Glutamatergic neuron (in vitro differentiated cells): Measurements from ENCODE around the gene FIGN. TPM values are rescaled to one million over a fixed set of nuclear protein-coding genes. Genes with fewer than 3 reads are reported as not detected.

Source experiments
- DNase-seq: peaks from one replicate; pipeline ENCODE4 v3.0.0; 2022
- H3K27ac Mint-ChIP-seq: one replicate; pipeline ENCODE4 v1.8.0; 2020; ENCODE audit warnings: mild to moderate bottlenecking, mixed read lengths, inconsistent platforms; ENCODE audit not compliant: unreplicated experiment
- H3K27me3 Mint-ChIP-seq: one replicate; pipeline ENCODE4 v1.8.0; 2020; ENCODE audit warnings: mild to moderate bottlenecking, moderate library complexity, mixed read lengths, inconsistent platforms; ENCODE audit not compliant: unreplicated experiment
- H3K36me3 Mint-ChIP-seq: one replicate; pipeline ENCODE4 v1.8.0; 2020; ENCODE audit warnings: mild to moderate bottlenecking, mixed read lengths, inconsistent platforms; ENCODE audit not compliant: unreplicated experiment
- H3K4me1 Mint-ChIP-seq: one replicate; pipeline ENCODE4 v1.8.0; 2020; ENCODE audit warnings: mild to moderate bottlenecking, low read depth, mixed read lengths, inconsistent platforms; ENCODE audit not compliant: unreplicated experiment
- H3K4me3 Mint-ChIP-seq: one replicate; pipeline ENCODE4 v1.8.0; 2020; ENCODE audit warnings: mild to moderate bottlenecking, mixed read lengths, inconsistent platforms; ENCODE audit not compliant: unreplicated experiment
- H3K9me3 Mint-ChIP-seq: one replicate; pipeline ENCODE4 v1.8.0; 2020; ENCODE audit warnings: mild to moderate bottlenecking, moderate library complexity, mixed read lengths, inconsistent platforms; ENCODE audit not compliant: unreplicated experiment
- total RNA-seq: library from RNA; stranded (reverse); fragmentation: NEBNext Ultra II Directional; extraction: Animal tissue kit (Norgen Biotek cat#: 25700); gene quantifications from one replicate; pipeline ENCODE4 v1.2.1, GENCODE V29; 2021; ENCODE audit not compliant: unreplicated experiment
- TF ChIP-seq, protein P1 (sequence below): fragments of 200-600 bp; sonication (generic); IDR thresholded peaks from one replicate; pipeline ENCODE4 v1.5.0; 2021; ENCODE audit not compliant: partially characterized antibody, unreplicated experiment

The FIGN gene
- total RNA-seq, 1 donor from 2014 or later: 12.4 TPM

DNA sequence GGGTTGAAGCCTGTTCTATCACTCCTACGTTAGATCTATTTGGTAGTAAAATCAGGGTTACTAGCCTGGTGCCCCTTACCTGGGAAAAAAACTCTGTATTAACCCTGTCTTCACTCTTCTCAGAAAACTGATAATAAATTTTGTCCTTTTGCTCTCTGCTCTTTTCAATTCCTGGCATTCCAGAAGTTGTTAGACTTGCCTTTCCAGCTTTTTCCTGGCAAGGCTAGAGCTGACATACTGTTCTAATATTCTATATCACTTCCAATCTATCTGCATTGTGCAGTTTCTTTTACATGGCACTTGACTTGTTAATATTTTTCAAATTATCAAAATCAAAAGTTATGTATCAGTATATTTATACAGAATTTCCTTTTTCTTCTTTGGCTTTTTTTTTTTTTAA, 162.2 kb downstream of the FIGN start:
- no peak overlapping the region for H3K27ac Mint-ChIP-seq
- H3K4me3 Mint-ChIP-seq: no peak overlapping the region
- no peak for DNase-seq

DNA sequence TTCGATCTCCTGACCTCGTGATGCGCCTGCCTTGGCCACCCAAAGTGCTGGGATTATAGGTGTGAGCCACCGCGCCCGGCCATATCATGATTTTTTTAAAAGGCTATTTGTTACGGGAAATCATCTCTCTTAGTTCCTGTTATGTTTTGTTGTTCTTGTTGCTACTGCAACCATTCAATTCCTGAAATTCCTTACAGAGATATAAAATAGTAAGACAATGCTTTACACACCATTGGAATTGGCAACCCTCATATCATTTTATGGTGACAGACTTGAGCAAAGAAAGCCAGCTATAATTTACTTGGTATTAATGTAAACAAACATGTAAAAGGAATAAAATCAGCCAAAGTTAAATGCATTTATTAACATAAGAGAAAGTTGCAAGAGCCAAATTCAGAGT, 163.0 kb downstream of the FIGN start:
- H3K27me3 Mint-ChIP-seq: no peaks in the 10 kb centered on the region
- H3K4me3 Mint-ChIP-seq: no peak overlapping the region
- H3K27ac Mint-ChIP-seq: no peak overlapping the region
- TF ChIP-seq, protein P1, sequence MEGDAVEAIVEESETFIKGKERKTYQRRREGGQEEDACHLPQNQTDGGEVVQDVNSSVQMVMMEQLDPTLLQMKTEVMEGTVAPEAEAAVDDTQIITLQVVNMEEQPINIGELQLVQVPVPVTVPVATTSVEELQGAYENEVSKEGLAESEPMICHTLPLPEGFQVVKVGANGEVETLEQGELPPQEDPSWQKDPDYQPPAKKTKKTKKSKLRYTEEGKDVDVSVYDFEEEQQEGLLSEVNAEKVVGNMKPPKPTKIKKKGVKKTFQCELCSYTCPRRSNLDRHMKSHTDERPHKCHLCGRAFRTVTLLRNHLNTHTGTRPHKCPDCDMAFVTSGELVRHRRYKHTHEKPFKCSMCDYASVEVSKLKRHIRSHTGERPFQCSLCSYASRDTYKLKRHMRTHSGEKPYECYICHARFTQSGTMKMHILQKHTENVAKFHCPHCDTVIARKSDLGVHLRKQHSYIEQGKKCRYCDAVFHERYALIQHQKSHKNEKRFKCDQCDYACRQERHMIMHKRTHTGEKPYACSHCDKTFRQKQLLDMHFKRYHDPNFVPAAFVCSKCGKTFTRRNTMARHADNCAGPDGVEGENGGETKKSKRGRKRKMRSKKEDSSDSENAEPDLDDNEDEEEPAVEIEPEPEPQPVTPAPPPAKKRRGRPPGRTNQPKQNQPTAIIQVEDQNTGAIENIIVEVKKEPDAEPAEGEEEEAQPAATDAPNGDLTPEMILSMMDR: no peak
- H3K9me3 Mint-ChIP-seq: no peaks in the 10 kb centered on the region
- no peak for DNase-seq
- H3K36me3 Mint-ChIP-seq: no peaks in the 10 kb centered on the region
- H3K4me1 Mint-ChIP-seq: no peaks in the 10 kb centered on the region

More for the DNA sequence above, 162.2 kb downstream of the FIGN start:
- TF ChIP-seq, protein P1: no peak
- Mint-ChIP-seq H3K27me3 (no peaks in the 10 kb centered on the region), H3K9me3 (no peaks in the 10 kb centered on the region), H3K36me3 (no peaks in the 10 kb centered on the region), H3K4me1 (no peaks in the 10 kb centered on the region)

DNA sequence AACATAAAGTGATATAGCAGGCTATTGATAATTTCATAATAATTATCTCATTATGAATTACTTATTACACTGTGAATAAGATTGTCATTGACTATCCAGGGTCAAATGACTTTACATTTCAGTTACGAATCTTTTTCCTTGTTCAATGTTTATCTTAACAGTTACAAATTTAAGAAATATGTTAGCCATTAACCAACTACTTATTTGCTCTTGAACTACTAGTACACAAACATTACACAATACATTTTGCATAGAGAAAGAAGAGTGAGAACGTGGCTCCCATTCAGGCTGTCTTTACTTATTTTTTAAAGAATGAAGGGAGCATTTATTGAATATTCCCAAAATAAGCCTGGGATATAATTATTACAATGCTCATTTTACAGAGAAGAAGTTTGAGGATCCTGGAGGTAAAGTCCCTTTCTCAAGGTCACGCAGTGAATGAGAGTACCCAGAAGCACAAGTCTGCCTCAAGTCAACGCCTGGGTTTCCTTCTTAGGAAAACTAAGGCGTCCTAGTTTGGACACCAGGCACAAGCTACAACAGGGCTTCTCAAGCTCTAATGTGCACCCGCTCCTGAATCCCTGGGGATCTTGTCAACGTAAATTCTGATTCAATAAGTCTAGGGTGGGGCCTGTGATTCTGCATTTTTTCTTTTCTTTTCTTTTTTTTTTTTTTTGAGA, 164.2 kb downstream of the FIGN start:
- TF ChIP-seq, protein P1: no peak
- no peaks in the 10 kb centered on the region for H3K36me3 Mint-ChIP-seq
- H3K9me3 Mint-ChIP-seq: no peaks in the 10 kb centered on the region
- DNase-seq: no peak
- H3K4me3 Mint-ChIP-seq: no peak overlapping the region
- peaks cover 2% of the 10 kb centered on the region for H3K27me3 Mint-ChIP-seq
- H3K4me1 Mint-ChIP-seq: no peaks in the 10 kb centered on the region
- no peak overlapping the region for H3K27ac Mint-ChIP-seq

DNA sequence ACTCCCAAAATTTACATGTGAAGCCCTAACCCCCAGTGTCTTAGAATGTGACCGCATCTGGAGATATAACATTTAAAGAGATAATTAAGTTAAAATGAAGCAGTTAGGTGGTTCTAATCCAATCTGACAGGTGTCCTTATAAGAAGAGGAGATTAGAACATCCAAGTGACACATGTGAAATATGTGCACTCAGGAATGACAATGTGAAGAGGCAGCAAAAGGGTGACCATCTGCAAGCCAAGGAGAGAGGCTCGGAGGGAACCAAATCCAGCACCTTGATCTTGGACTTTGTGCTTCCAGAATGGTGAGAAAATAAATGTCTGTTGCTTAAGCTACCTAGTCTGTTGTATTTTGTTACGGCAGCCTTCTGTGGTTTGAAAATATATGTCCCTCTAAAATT, 165.4 kb downstream of the FIGN start:
- Mint-ChIP-seq H3K4me1 (no peaks in the 10 kb centered on the region), H3K27me3 (peaks cover 2% of the 10 kb centered on the region), H3K36me3 (no peaks in the 10 kb centered on the region), H3K4me3 (no peak overlapping the region), H3K27ac (no peak overlapping the region), H3K9me3 (no peaks in the 10 kb centered on the region)
- TF ChIP-seq, protein P1: no peak
- no peak for DNase-seq

DNA sequence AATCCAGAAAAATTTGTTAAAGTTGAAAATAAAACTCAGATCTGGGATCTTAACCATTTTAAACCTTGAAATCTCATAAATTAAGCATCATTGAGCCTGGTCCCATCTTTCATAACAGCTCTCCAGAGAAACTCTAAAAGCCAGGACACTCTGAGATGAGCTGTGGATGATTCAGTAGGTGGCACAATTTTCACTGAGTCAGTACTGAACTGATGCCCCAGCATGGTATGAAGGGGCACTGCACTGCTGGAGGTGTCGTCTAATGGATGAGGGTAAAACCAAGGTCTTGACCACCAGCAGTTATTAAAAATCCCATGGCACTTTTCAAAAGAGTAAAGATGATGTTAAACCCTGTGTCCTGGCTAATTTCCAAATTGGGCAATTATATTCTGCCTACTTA, 170.6 kb downstream of the FIGN start:
- TF ChIP-seq, protein P1: no peak
- no peak for DNase-seq
- Mint-ChIP-seq H3K4me3 (no peak overlapping the region), H3K36me3 (no peaks in the 10 kb centered on the region), H3K27me3 (peaks cover 2% of the 10 kb centered on the region), H3K27ac (no peak overlapping the region), H3K9me3 (no peaks in the 10 kb centered on the region), H3K4me1 (no peaks in the 10 kb centered on the region)
